Suprapubic skin (tissue), 4 donors: ENCODE data around the gene FASN.

ENCODE experiments used
- CTCF ChIP-seq, 2 donors: fragments of 200-600 bp in 1 of 2; fragments of 450-650 bp in 1 of 2; sonication (generic) in 1 of 2; IDR thresholded peaks; one replicate each; pipeline ENCODE4 v1.5.1; 2016 to 2019; ENCODE audit warnings: antibody characterized with exemption in 2 of 2, mild to moderate bottlenecking in 1 of 2, moderate library complexity in 1 of 2
- EP300 ChIP-seq: sonication (generic); formaldehyde crosslinking; IDR thresholded peaks from one replicate; pipeline ENCODE4 v1.6.1; 2017; ENCODE audit warnings: antibody characterized with exemption
- POLR2AphosphoS5 ChIP-seq, 3 donors: sonication (generic); formaldehyde crosslinking; IDR thresholded peaks; one replicate each; pipeline ENCODE4 v1.6.1; 2017; ENCODE audit warnings: antibody characterized with exemption in 3 of 3

- TF ChIP-seq CTCF (IDR thresholded peaks at IDR 0.05) (no peak), POLR2AphosphoS5 (IDR thresholded peaks at IDR 0.05) (no peak), EP300 (no peak)
Measured at GRCh38 chr17:82042649-82043048, 55.4 kb downstream of the FASN start.
